Liver (tissue), 9 donors: Measurements from ENCODE around the gene SLC35C1. TPM values are rescaled to one million over a fixed set of nuclear protein-coding genes. Genes with fewer than 3 reads are reported as not detected.

Source experiments
- DNase-seq: peaks from one replicate; pipeline ENCODE4 v3.0.0-alpha.2; 2017; ENCODE audit warnings: low spot score
- H3K27ac ChIP-seq, 2 donors: one replicate each; pipeline ENCODE4 v1.7.0; 2013; ENCODE audit warnings: inconsistent platforms in 2 of 2, low read length in 2 of 2, control low read depth in 1 of 2, low read depth in 1 of 2, mild to moderate bottlenecking in 1 of 2
- H3K27me3 ChIP-seq, 4 donors: one replicate each; pipeline versions ENCODE4 v1.6.1 to v1.7.0; 2013; ENCODE audit warnings: low read length in 3 of 4, inconsistent platforms in 1 of 4, mild to moderate bottlenecking in 1 of 4, moderate library complexity in 1 of 4; ENCODE audit not compliant: control insufficient read depth in 4 of 4, insufficient read depth in 4 of 4
- H3K36me3 ChIP-seq, 4 donors: one replicate each; pipeline versions ENCODE4 v1.6.1 to v1.7.0; 2013; ENCODE audit warnings: low read length in 3 of 4, mild to moderate bottlenecking in 3 of 4, low read depth in 1 of 4, moderate library complexity in 1 of 4; ENCODE audit not compliant: control insufficient read depth in 4 of 4, insufficient read depth in 3 of 4
- H3K4me1 ChIP-seq, 4 donors: one replicate each; pipeline versions ENCODE4 v1.6.1 to v1.7.0; 2013; ENCODE audit warnings: low read length in 3 of 4, mild to moderate bottlenecking in 3 of 4, moderate library complexity in 1 of 4; ENCODE audit not compliant: control insufficient read depth in 4 of 4, insufficient read depth in 4 of 4
- H3K4me3 ChIP-seq, 3 donors: one replicate each; pipeline versions ENCODE4 v1.6.1 to v1.7.0; 2013; ENCODE audit warnings: low read length in 3 of 3, control low read depth in 1 of 3, low read depth in 1 of 3, mild to moderate bottlenecking in 1 of 3
- H3K9ac ChIP-seq, 2 donors: one replicate each; pipeline ENCODE4 v1.7.0; 2013; ENCODE audit warnings: low read length in 2 of 2, mild to moderate bottlenecking in 2 of 2, moderate library complexity in 2 of 2, control low read depth in 1 of 2, low read depth in 1 of 2
- H3K9me3 ChIP-seq, 4 donors: one replicate each; pipeline versions ENCODE4 v1.6.1 to v1.7.0; 2013; ENCODE audit warnings: low read length in 3 of 4; ENCODE audit not compliant: control insufficient read depth in 4 of 4
- FOXA1 ChIP-seq: IDR thresholded peaks from 2 replicates; pipeline ENCODE4 v1.6.1; 2016; ENCODE audit warnings: antibody characterized with exemption
- FOXA2 ChIP-seq: IDR thresholded peaks from 2 replicates; pipeline ENCODE4 v1.6.1; 2016; ENCODE audit warnings: antibody characterized with exemption
- GABPA ChIP-seq, 2 donors: IDR thresholded peaks in 1 of 2; conservative IDR thresholded peaks in 1 of 2; 2 replicates each; pipeline ENCODE4 v1.6.1; 2016; ENCODE audit warnings: antibody characterized with exemption in 2 of 2, mild to moderate bottlenecking in 1 of 2, moderate library complexity in 1 of 2
- HNF4A ChIP-seq, 2 donors: conservative IDR thresholded peaks; 2 replicates each; pipeline ENCODE4 v1.6.1; 2016; ENCODE audit warnings: antibody characterized with exemption in 2 of 2, mild to moderate bottlenecking in 2 of 2
- HNF4G ChIP-seq: IDR thresholded peaks from 2 replicates; pipeline ENCODE4 v1.6.1; 2016; ENCODE audit warnings: antibody characterized with exemption
- JUND ChIP-seq, 2 donors: IDR thresholded peaks; 2 replicates each; pipeline ENCODE4 v1.6.1; 2016; ENCODE audit warnings: antibody characterized with exemption in 2 of 2
- NR2F2 ChIP-seq: IDR thresholded peaks from 2 replicates; pipeline ENCODE4 v1.6.1; 2016; ENCODE audit warnings: antibody characterized with exemption
- RAD21 ChIP-seq, 2 donors: IDR thresholded peaks; 2 replicates each; pipeline ENCODE4 v1.6.1; 2016; ENCODE audit warnings: antibody characterized with exemption in 2 of 2, mild to moderate bottlenecking in 2 of 2
- RXRA ChIP-seq, 2 donors: IDR thresholded peaks; 2 replicates each; pipeline ENCODE4 v1.6.1; 2017 to 2018; ENCODE audit warnings: antibody characterized with exemption in 2 of 2, mild to moderate bottlenecking in 1 of 2
- SP1 ChIP-seq: IDR thresholded peaks from 2 replicates; pipeline ENCODE4 v1.6.1; 2018; ENCODE audit warnings: antibody characterized with exemption, mild to moderate bottlenecking
- TAF1 ChIP-seq: conservative IDR thresholded peaks from 2 replicates; pipeline ENCODE4 v1.6.1; 2016; ENCODE audit warnings: antibody characterized with exemption, mild to moderate bottlenecking
- YY1 ChIP-seq: IDR thresholded peaks from 2 replicates; pipeline ENCODE4 v1.6.1; 2016; ENCODE audit warnings: antibody characterized with exemption, mild to moderate bottlenecking
- WGBS: extraction: QIAGEN DNeasy Blood & Tissue Kit; methylation state at CpG from one replicate; pipeline ENCODE4 v1.1.7; 2013; 5-methylcytosine and 5-hydroxymethylcytosine counted together
- polyA plus RNA-seq, 2 donors: library from polyadenylated mRNA; stranded (reverse) in 1 of 2; unstranded in 1 of 2; fragments of 200-250 nt in 1 of 2; fragments of >200 nt in 1 of 2; fragmentation: Nextera tagmentation in 1 of 2; extraction: Ambion mirVana in 1 of 2; gene quantifications; one replicate each; pipeline versions ENCODE4 v1.2.1 to v1.2.3, GENCODE V29; 2013 to 2015
- total RNA-seq, 2 donors: library from RNA; depleted of rRNA; stranded (reverse); fragments of >200 nt; gene quantifications; one replicate each; pipeline ENCODE4 v1.2.3, GENCODE V29; 2014
- TF ChIP-seq, protein P1 (sequence below): IDR thresholded peaks from 2 replicates; pipeline ENCODE4 v1.6.1; 2016; ENCODE audit warnings: antibody characterized with exemption, mild to moderate bottlenecking
- TF ChIP-seq, protein P2 (sequence below): fragments of 150-350 bp; IDR thresholded peaks from 2 replicates; pipeline ENCODE4 v1.5.1; 2017; ENCODE audit warnings: improper control_type of control experiment, low read depth, low read length; ENCODE audit not compliant: missing input control
- TF ChIP-seq, protein P3 (sequence below): IDR thresholded peaks from 2 replicates; pipeline ENCODE4 v1.6.1; 2016; ENCODE audit warnings: antibody characterized with exemption
- TF ChIP-seq, protein P4 (sequence below): IDR thresholded peaks from 2 replicates; pipeline ENCODE4 v1.6.1; 2016; ENCODE audit warnings: antibody characterized with exemption
- TF ChIP-seq, protein P5 (sequence below): IDR thresholded peaks from 2 replicates; pipeline ENCODE4 v1.6.1; 2016; ENCODE audit warnings: antibody characterized with exemption
- donor health status: healthy.
- donor health status: healthy.
- donor health status: healthy.
- donor health status: healthy.
- donor health status: healthy.

Gene SLC35C1
- total and polyA plus RNA-seq, 4 donors: 2.5 to 82.0 (median 46.1) TPM

DNA sequence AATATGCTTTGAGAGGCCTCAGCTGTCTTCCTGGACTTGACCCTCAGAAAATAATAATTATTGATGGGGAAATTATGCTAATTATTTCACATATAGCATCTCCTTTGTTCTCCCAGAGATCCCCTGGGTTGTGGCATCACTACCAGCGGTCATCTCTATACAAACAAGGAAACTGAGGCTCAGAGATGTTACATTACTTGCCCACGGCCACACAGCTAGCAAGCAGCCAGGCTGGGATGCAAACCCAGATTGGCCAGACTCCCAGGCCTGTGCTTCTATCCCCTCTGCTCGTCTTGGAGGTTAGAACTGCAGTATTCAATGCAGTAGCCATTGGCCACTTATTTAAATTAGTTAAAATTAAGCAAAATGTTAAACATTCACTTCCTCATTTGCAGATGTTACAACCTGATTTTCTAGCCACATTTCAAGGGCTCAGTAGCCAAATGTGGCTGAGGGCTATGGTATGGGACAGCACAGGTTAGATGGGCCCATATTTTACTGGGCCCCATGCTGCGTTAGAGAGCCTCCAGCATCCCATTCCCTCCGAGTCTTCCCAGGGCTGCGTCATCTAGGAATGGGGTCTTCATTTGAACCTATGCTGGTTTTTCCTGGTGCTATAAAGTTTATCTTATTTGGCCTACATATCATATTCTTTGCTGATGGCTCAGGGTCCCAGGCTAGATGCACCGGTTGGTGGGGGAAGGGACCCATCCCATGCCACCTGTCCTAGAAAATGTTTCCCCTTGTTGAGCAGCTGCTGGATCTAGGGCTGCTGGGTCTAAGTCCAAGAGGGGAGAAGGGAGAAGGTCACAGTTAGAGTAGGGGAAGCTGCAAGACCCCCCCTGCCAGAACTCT lies 2.2 kb downstream of the SLC35C1 start:
- Histone ChIP-seq H3K4me1 (peaks cover 12 to 44% (median 29%) of the 10 kb centered on the region in 4 donors), H3K9me3 (no peaks in the 10 kb centered on the region), H3K9ac (peak overlapping the region; percentile 8 to 30), H3K36me3 (peaks cover 10 to 37% (median 19%) of the 10 kb centered on the region in 4 donors), H3K27ac (no peak overlapping the region), H3K4me3 (peak overlapping the region; percentile 55 to 97 (median 88)), H3K27me3 (no peaks in the 10 kb centered on the region)
- 82% methylated on average over 7 of the region's 7 CpGs for WGBS
- no peak for DNase-seq
- no peak for TF ChIP-seq NR2F2
- TF ChIP-seq GABPA (IDR thresholded peaks at IDR 0.05 in 1 of 2, conservative IDR thresholded peaks at IDR 0.05 in 1 of 2): no peak
- no peak for TF ChIP-seq JUND (IDR thresholded peaks at IDR 0.05)
- TF ChIP-seq, protein P1, sequence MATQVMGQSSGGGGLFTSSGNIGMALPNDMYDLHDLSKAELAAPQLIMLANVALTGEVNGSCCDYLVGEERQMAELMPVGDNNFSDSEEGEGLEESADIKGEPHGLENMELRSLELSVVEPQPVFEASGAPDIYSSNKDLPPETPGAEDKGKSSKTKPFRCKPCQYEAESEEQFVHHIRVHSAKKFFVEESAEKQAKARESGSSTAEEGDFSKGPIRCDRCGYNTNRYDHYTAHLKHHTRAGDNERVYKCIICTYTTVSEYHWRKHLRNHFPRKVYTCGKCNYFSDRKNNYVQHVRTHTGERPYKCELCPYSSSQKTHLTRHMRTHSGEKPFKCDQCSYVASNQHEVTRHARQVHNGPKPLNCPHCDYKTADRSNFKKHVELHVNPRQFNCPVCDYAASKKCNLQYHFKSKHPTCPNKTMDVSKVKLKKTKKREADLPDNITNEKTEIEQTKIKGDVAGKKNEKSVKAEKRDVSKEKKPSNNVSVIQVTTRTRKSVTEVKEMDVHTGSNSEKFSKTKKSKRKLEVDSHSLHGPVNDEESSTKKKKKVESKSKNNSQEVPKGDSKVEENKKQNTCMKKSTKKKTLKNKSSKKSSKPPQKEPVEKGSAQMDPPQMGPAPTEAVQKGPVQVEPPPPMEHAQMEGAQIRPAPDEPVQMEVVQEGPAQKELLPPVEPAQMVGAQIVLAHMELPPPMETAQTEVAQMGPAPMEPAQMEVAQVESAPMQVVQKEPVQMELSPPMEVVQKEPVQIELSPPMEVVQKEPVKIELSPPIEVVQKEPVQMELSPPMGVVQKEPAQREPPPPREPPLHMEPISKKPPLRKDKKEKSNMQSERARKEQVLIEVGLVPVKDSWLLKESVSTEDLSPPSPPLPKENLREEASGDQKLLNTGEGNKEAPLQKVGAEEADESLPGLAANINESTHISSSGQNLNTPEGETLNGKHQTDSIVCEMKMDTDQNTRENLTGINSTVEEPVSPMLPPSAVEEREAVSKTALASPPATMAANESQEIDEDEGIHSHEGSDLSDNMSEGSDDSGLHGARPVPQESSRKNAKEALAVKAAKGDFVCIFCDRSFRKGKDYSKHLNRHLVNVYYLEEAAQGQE: no peak
- TF ChIP-seq HNF4A (conservative IDR thresholded peaks at IDR 0.05): no peak
- TF ChIP-seq RXRA (IDR thresholded peaks at IDR 0.05): no peak
- TF ChIP-seq TAF1: no peak
- TF ChIP-seq, protein P2, sequence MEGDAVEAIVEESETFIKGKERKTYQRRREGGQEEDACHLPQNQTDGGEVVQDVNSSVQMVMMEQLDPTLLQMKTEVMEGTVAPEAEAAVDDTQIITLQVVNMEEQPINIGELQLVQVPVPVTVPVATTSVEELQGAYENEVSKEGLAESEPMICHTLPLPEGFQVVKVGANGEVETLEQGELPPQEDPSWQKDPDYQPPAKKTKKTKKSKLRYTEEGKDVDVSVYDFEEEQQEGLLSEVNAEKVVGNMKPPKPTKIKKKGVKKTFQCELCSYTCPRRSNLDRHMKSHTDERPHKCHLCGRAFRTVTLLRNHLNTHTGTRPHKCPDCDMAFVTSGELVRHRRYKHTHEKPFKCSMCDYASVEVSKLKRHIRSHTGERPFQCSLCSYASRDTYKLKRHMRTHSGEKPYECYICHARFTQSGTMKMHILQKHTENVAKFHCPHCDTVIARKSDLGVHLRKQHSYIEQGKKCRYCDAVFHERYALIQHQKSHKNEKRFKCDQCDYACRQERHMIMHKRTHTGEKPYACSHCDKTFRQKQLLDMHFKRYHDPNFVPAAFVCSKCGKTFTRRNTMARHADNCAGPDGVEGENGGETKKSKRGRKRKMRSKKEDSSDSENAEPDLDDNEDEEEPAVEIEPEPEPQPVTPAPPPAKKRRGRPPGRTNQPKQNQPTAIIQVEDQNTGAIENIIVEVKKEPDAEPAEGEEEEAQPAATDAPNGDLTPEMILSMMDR: no peak
- TF ChIP-seq HNF4G: no peak
- TF ChIP-seq YY1: no peak
- TF ChIP-seq, protein P3, sequence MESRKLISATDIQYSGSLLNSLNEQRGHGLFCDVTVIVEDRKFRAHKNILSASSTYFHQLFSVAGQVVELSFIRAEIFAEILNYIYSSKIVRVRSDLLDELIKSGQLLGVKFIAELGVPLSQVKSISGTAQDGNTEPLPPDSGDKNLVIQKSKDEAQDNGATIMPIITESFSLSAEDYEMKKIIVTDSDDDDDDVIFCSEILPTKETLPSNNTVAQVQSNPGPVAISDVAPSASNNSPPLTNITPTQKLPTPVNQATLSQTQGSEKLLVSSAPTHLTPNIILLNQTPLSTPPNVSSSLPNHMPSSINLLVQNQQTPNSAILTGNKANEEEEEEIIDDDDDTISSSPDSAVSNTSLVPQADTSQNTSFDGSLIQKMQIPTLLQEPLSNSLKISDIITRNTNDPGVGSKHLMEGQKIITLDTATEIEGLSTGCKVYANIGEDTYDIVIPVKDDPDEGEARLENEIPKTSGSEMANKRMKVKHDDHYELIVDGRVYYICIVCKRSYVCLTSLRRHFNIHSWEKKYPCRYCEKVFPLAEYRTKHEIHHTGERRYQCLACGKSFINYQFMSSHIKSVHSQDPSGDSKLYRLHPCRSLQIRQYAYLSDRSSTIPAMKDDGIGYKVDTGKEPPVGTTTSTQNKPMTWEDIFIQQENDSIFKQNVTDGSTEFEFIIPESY: no peak
- TF ChIP-seq SP1: no peak
- TF ChIP-seq, protein P4, sequence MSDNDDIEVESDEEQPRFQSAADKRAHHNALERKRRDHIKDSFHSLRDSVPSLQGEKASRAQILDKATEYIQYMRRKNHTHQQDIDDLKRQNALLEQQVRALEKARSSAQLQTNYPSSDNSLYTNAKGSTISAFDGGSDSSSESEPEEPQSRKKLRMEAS: no peak
- TF ChIP-seq, protein P5, sequence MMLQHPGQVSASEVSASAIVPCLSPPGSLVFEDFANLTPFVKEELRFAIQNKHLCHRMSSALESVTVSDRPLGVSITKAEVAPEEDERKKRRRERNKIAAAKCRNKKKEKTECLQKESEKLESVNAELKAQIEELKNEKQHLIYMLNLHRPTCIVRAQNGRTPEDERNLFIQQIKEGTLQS: no peak
- TF ChIP-seq RAD21 (IDR thresholded peaks at IDR 0.05): no peak
- no peak for TF ChIP-seq FOXA2
- TF ChIP-seq FOXA1: no peak
